HepG2 (cell line): ENCODE measurements around the gene TBC1D16. TPM values are rescaled to one million over a fixed set of nuclear protein-coding genes. Genes with fewer than 3 reads are reported as not detected.
A peak's percentile ranks its signal among the peaks of the same experiment; 100 is the strongest.

Source experiments
- FOXA3 ChIP-seq: IDR thresholded peaks from 2 replicates; pipeline ENCODE4 v1.6.1; 2016; ENCODE audit warnings: missing genetic modification reagents, missing compliant biosample characterization
- HNF4G ChIP-seq, 2 experiments: sonication (generic) in 1 of 2; formaldehyde crosslinking in 1 of 2; IDR thresholded peaks; 2 replicates each; pipeline versions ENCODE4 v1.4.0 to v1.6.1; 2011 to 2020; ENCODE audit warnings: borderline replicate concordance in 2 of 2, low read depth in 2 of 2, mild to moderate bottlenecking in 2 of 2, low read length in 1 of 2, missing genetic modification reagents in 1 of 2, moderate library complexity in 1 of 2
- LCORL ChIP-seq, 2 experiments: fragments of 450-650 bp in 1 of 2; sonication (generic) in 1 of 2; formaldehyde crosslinking in 1 of 2; IDR thresholded peaks; 2 replicates each; pipeline versions ENCODE4 v1.5.0 to v1.6.1; 2017 to 2020; ENCODE audit warnings: antibody characterized with exemption in 1 of 2, missing genetic modification reagents in 1 of 2
- MAFK ChIP-seq, 2 experiments: IDR thresholded peaks in 1 of 2; conservative IDR thresholded peaks in 1 of 2; 2 replicates each; pipeline ENCODE4 v1.6.1; 2011; ENCODE audit warnings: improper control_type of control experiment in 2 of 2, low read length in 2 of 2
- POLR2AphosphoS5 ChIP-seq: IDR thresholded peaks from 2 replicates; pipeline ENCODE4 v1.6.1; 2012; ENCODE audit warnings: low read depth, low read length
- SALL1 ChIP-seq: sonication (generic); formaldehyde crosslinking; IDR thresholded peaks from 2 replicates; pipeline ENCODE4 v1.8.0; 2022; ENCODE audit warnings: mild to moderate bottlenecking, missing genetic modification reagents
- ZBTB38 ChIP-seq: sonication (generic); formaldehyde crosslinking; IDR thresholded peaks from 2 replicates; pipeline ENCODE4 v1.5.1; 2020; ENCODE audit warnings: mild to moderate bottlenecking, missing genetic modification reagents
- ZNF317 ChIP-seq: sonication (generic); formaldehyde crosslinking; IDR thresholded peaks from 2 replicates; pipeline ENCODE4 v1.5.0; 2020; ENCODE audit warnings: mild to moderate bottlenecking, missing genetic modification reagents
- polyA plus RNA-seq, 8 experiments: library from polyadenylated mRNA; depleted of rRNA in 3 of 8; stranded (reverse) in 7 of 8; unstranded in 1 of 8; fragments of >200 nt; fragmentation: Illumina TruSeq in 4 of 8; extraction: Trizol in 4 of 8; gene quantifications; 2 replicates each; pipeline versions ENCODE4 v1.2.1 to v1.2.3, GENCODE V29; 2011 to 2016; ENCODE audit warnings: low read depth in 4 of 8, missing spikeins in 1 of 8, mixed read lengths in 1 of 8; ENCODE audit not compliant: insufficient read depth in 1 of 8
- total RNA-seq, 5 experiments: library from RNA; depleted of rRNA; stranded (reverse); fragments of >200 nt; fragmentation: Illumina TruSeq; extraction: Trizol; gene quantifications; 2 replicates each; pipeline ENCODE4 v1.2.3, GENCODE V29; 2016; ENCODE audit warnings: low read depth in 1 of 5
- TF ChIP-seq, protein P1 (sequence below): sonication (generic); formaldehyde crosslinking; IDR thresholded peaks from 2 replicates; pipeline ENCODE4 v1.9.0; 2022; ENCODE audit warnings: low read depth, missing genetic modification reagents
- TF ChIP-seq, protein P2 (sequence below): sonication (generic); formaldehyde crosslinking; IDR thresholded peaks from 2 replicates; pipeline ENCODE4 v1.5.1; 2020; ENCODE audit warnings: mild to moderate bottlenecking, missing genetic modification reagents, moderate library complexity
- TF ChIP-seq, protein P3 (sequence below): sonication (generic); formaldehyde crosslinking; IDR thresholded peaks from 2 replicates; pipeline ENCODE4 v1.4.0; 2020; ENCODE audit warnings: missing genetic modification reagents
- TF ChIP-seq, protein P4 (sequence below): sonication (generic); formaldehyde crosslinking; IDR thresholded peaks from 2 replicates; pipeline ENCODE4 v1.5.0; 2020; ENCODE audit warnings: missing genetic modification reagents
- TF ChIP-seq, protein P5 (sequence below): sonication (generic); formaldehyde crosslinking; IDR thresholded peaks from 2 replicates; pipeline ENCODE4 v1.5.0; 2020; ENCODE audit warnings: missing genetic modification reagents
- TF ChIP-seq, protein P6 (sequence below): IDR thresholded peaks from 2 replicates; pipeline ENCODE4 v1.6.1; 2012; ENCODE audit warnings: inconsistent platforms

Gene TBC1D16
- total and polyA plus RNA-seq, 2 of the 13 experiments (the other 11 are each of a cell fraction or from before 2014, with no cell fraction given) = 14.9 to 24.9 TPM

DNA sequence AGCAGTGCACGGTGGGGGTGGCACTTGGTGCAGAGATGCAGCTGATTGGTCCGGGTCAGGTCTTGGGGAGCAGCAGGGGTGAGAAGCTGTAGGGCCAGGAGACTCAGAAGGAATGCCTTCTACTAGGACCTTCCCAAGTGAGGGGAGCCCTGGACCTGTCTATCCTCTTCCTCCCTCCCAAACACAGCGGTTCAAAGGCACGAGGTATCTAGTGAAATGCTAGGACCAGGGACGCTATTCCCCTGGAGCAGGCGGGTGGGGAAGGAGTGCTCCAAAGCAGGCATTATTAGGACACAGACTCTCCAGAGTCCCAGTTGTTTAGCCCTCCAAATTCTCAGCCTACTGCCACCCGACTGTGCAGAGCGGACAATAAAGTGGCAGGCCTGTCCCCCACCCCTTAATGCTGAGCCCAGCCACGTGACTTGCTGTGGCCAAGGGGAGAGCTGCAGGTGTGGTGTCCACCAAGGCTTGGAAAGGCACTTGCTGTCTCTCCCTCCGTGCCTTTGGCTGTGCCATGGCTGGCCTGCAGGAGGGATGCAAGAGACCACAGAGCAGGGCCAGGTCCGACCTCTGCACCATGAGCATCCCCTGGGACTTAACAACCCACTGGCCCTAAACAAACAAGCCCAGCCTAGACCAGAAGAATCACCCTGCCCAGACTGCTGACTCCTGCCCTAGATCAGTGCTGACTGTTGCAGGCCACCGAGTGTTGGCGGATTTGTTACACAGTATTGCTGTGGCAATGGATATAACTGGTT, 97.2 kb downstream of the TBC1D16 start (continued):
- TF ChIP-seq, protein P1, sequence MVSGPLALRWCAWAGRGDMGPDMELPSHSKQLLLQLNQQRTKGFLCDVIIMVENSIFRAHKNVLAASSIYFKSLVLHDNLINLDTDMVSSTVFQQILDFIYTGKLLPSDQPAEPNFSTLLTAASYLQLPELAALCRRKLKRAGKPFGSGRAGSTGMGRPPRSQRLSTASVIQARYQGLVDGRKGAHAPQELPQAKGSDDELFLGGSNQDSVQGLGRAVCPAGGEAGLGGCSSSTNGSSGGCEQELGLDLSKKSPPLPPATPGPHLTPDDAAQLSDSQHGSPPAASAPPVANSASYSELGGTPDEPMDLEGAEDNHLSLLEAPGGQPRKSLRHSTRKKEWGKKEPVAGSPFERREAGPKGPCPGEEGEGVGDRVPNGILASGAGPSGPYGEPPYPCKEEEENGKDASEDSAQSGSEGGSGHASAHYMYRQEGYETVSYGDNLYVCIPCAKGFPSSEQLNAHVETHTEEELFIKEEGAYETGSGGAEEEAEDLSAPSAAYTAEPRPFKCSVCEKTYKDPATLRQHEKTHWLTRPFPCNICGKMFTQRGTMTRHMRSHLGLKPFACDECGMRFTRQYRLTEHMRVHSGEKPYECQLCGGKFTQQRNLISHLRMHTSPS (CRISPR knock-in tag) = peak; percentile 27; the same call in 1 of the 2 replicates
- peak in 1 of 2 experiments; percentile 23; a peak in 1 of 4 replicates for TF ChIP-seq MAFK (conservative IDR thresholded peaks at IDR 0.05 in 1 of 2, IDR thresholded peaks at IDR 0.05 in 1 of 2; ENCODE audit: low read length in 2 of 2)
- TF ChIP-seq, protein P2, sequence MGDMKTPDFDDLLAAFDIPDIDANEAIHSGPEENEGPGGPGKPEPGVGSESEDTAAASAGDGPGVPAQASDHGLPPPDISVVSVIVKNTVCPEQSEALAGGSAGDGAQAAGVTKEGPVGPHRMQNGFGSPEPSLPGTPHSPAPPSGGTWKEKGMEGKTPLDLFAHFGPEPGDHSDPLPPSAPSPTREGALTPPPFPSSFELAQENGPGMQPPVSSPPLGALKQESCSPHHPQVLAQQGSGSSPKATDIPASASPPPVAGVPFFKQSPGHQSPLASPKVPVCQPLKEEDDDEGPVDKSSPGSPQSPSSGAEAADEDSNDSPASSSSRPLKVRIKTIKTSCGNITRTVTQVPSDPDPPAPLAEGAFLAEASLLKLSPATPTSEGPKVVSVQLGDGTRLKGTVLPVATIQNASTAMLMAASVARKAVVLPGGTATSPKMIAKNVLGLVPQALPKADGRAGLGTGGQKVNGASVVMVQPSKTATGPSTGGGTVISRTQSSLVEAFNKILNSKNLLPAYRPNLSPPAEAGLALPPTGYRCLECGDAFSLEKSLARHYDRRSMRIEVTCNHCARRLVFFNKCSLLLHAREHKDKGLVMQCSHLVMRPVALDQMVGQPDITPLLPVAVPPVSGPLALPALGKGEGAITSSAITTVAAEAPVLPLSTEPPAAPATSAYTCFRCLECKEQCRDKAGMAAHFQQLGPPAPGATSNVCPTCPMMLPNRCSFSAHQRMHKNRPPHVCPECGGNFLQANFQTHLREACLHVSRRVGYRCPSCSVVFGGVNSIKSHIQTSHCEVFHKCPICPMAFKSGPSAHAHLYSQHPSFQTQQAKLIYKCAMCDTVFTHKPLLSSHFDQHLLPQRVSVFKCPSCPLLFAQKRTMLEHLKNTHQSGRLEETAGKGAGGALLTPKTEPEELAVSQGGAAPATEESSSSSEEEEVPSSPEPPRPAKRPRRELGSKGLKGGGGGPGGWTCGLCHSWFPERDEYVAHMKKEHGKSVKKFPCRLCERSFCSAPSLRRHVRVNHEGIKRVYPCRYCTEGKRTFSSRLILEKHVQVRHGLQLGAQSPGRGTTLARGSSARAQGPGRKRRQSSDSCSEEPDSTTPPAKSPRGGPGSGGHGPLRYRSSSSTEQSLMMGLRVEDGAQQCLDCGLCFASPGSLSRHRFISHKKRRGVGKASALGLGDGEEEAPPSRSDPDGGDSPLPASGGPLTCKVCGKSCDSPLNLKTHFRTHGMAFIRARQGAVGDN (CRISPR knock-in tag) = peak; percentile 81
- peak; percentile 66; the same call in 1 of the 2 replicates for TF ChIP-seq SALL1 (CRISPR knock-in tag)
- TF ChIP-seq, protein P3, sequence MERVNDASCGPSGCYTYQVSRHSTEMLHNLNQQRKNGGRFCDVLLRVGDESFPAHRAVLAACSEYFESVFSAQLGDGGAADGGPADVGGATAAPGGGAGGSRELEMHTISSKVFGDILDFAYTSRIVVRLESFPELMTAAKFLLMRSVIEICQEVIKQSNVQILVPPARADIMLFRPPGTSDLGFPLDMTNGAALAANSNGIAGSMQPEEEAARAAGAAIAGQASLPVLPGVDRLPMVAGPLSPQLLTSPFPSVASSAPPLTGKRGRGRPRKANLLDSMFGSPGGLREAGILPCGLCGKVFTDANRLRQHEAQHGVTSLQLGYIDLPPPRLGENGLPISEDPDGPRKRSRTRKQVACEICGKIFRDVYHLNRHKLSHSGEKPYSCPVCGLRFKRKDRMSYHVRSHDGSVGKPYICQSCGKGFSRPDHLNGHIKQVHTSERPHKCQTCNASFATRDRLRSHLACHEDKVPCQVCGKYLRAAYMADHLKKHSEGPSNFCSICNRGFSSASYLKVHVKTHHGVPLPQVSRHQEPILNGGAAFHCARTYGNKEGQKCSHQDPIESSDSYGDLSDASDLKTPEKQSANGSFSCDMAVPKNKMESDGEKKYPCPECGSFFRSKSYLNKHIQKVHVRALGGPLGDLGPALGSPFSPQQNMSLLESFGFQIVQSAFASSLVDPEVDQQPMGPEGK (CRISPR knock-in tag) = 0 out of 2 replicates have a peak, but pooled peaks have one; percentile 35
- peak; percentile 77; the same call in 1 of the 2 replicates for TF ChIP-seq ZNF317 (CRISPR knock-in tag)
- TF ChIP-seq LCORL (IDR thresholded peaks at IDR 0.05) = no peak
- TF ChIP-seq LCORL (CRISPR knock-in tag; IDR thresholded peaks at IDR 0.05) = peak; percentile 77
- TF ChIP-seq, protein P4, sequence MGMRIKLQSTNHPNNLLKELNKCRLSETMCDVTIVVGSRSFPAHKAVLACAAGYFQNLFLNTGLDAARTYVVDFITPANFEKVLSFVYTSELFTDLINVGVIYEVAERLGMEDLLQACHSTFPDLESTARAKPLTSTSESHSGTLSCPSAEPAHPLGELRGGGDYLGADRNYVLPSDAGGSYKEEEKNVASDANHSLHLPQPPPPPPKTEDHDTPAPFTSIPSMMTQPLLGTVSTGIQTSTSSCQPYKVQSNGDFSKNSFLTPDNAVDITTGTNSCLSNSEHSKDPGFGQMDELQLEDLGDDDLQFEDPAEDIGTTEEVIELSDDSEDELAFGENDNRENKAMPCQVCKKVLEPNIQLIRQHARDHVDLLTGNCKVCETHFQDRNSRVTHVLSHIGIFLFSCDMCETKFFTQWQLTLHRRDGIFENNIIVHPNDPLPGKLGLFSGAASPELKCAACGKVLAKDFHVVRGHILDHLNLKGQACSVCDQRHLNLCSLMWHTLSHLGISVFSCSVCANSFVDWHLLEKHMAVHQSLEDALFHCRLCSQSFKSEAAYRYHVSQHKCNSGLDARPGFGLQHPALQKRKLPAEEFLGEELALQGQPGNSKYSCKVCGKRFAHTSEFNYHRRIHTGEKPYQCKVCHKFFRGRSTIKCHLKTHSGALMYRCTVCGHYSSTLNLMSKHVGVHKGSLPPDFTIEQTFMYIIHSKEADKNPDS (CRISPR knock-in tag) = no peak
- TF ChIP-seq HNF4G (IDR thresholded peaks at IDR 0.05; ENCODE audit: borderline replicate concordance, low read depth, low read length) = peak; percentile 40; the same call in 1 of the 2 replicates
- no peak for TF ChIP-seq HNF4G (CRISPR knock-in tag; IDR thresholded peaks at IDR 0.05; ENCODE audit: borderline replicate concordance, low read depth)
- TF ChIP-seq, protein P5, sequence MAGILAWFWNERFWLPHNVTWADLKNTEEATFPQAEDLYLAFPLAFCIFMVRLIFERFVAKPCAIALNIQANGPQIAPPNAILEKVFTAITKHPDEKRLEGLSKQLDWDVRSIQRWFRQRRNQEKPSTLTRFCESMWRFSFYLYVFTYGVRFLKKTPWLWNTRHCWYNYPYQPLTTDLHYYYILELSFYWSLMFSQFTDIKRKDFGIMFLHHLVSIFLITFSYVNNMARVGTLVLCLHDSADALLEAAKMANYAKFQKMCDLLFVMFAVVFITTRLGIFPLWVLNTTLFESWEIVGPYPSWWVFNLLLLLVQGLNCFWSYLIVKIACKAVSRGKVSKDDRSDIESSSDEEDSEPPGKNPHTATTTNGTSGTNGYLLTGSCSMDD (CRISPR knock-in tag) = no peak
- TF ChIP-seq FOXA3 (CRISPR knock-in tag) = peak; percentile 69
- peak; percentile 19; the same call in 1 of the 2 replicates for TF ChIP-seq POLR2AphosphoS5
- TF ChIP-seq, protein P6, sequence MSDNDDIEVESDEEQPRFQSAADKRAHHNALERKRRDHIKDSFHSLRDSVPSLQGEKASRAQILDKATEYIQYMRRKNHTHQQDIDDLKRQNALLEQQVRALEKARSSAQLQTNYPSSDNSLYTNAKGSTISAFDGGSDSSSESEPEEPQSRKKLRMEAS = 0 out of 2 replicates have a peak, but pooled peaks have one; percentile 20
- peak; percentile 91 for TF ChIP-seq ZBTB38 (CRISPR knock-in tag)
